NCI-H1694 treated with DMSO at 0.1 percent for 48 hours (cell line): ENCODE measurements around the gene CARD19.
A peak's percentile ranks its signal among the peaks of the same experiment; 100 is the strongest.

Source experiments
- DNase-seq: peaks from one replicate; lab custom pipeline; 2025; lab: John Stamatoyannopoulos, UW

The CARD19 gene, protein sequence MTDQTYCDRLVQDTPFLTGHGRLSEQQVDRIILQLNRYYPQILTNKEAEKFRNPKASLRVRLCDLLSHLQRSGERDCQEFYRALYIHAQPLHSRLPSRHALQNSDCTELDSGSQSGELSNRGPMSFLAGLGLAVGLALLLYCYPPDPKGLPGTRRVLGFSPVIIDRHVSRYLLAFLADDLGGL

GRCh38 chr9:93096131-93096802 is at the start of gene CARD19:
Gene CARD19, plus strand, starts transcription at chr9:93096217. Its CDS starts 129 bp downstream, at chr9:93096346.
- DNase-seq = no peak

- DNase-seq = no peak
Measured at GRCh38 chr9:93048566-93049448, 47.2 kb upstream of the CARD19 start.

DNA sequence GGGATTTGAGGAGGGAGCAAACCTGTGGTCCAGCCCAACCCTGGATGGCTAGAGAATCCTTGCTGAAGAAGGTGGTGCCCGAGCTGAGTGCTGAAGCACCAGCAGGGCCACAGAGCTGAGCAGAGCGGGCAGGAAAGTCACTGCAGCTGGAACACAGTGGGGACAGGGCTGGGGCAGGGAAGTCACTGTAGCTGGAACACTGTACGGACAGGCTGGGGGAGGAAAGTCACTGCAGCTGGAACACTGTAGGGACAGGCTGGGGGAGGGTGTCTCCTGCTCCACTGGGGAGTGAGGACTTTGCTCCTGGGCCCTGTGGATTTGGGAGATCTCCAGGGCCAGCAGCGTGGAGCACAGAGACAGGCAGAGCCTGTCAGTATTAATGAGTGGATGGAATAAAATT is 46.5 kb upstream of the CARD19 start:
- no peak for DNase-seq

DNA sequence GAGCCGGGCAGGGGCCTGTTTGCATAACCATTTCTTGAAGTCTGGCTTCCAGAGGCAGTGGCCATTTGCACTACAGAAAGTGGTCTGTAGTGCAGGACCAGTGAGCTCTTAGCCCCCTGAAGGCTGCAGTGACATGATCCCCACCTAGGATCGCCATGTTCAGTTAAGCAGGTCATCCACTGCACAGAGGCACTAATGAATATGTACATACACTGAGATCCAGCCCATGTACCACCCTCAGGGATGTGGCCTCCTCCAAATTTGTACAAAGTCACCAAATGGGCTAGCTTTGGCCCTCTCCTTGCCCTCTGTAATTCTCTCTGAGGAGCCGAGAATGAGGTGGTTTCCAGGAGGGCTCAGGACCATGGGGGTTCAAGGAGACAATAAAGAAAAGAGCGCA is 45.8 kb upstream of the CARD19 start:
- DNase-seq = no peak

GRCh38 chr9:93051680-93052089 is 44.3 kb upstream of the CARD19 start:
- DNase-seq = no peak

DNA sequence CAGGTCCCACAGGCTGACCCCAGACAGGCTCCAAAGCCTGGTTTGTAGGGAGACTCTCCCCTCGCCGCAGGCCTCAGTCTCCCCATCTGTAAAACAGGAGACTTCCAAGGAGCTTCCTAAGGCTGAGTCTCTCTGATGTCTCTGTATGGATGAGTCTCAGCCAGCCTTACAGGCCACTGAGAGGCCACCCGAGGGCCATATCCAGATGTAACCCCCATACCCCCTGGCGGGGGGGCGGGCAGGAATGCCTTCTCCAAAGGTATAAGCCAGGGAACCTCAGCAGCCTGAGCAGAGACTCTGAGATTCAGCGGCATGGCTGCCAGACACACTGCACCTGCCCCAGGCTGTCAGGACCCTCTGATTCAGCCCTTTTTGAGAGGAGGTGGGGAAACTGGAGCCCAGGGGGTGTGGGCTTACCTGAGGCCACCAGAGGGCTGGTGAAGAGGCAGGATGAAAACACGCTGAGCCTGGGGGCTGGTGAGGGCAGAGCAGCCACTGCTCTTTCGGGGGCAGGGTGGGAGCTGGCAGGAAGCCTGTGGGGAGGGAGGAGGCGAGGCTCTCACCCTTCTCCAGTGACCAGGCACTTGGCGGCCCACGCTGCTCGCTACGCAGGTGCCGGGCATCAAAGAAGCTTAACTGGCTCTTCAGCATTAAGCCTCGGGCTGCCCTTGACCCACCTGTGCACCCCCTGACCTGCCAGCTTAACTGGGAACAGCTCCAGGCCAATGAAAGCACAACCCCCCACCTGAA is 43.1 kb upstream of the CARD19 start:
- no peak for DNase-seq

DNA sequence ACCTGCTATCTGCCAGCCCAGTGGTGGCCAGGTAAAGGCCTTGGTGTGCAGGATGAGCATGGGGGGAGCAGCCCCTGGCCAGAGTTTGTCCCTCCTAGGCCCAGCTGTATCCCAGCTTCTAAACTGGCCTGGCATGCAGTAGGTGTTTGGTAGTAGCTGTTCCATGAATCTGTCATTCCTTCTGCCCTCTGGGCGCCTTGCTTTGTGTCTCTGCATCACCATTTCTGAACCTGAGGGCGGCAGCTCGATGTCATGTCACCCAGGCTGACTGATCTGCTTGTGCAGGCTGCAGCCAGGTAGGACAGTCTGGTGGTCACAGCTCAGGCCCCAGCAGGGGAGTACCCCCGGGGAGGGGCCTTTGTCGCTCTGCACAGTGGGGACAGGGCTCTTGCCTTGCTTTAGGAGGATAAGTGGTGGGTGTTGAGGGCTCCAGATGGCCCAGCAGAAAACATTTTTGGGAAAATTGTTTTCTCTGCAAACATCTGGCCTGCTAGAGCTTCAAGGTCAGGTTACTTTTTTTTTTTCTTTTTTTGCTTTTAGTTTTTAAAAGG is 42.2 kb upstream of the CARD19 start:
- DNase-seq = peak; percentile 16

GRCh38 chr9:93054758-93055704 is 41.0 kb upstream of the CARD19 start:
- no peak for DNase-seq

DNA sequence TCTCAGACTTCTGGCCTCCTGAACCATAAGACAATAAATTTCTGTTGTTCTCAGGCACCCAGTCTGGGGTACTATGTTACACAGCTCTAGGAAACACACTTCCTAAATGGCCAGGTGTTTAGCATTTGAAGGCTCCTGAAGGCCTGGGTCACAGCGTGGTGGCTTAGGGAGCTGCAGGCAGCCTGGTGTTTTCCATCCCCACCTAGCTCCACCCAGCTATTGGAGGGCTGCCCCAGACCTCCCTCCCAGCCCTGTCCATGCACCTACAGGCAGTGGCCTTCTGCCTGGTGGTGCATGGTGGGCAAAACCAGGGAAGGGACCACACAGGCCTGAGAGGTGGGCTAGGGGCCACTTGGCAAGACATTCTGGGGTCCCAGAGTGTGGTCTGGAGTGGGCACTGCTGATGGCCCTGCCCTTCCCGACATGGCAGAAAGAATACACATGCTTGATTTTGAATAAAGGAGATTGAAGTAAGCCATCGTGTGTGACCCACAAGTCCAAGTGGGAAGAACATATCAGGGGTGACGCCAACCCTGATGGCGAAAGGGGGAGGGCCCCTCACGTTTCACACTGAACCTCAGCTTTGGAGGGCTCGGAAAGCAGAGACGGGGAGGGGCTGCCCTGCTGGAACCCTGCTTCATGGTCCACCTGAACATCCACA is 38.8 kb upstream of the CARD19 start:
- no peak for DNase-seq

GRCh38 chr9:93057703-93058354 is 38.2 kb upstream of the CARD19 start:
- no peak for DNase-seq

GRCh38 chr9:93058355-93059010 is 37.5 kb upstream of the CARD19 start, which contains the start of gene SUSD3:
Gene SUSD3, plus strand, starts transcription at chr9:93058701. Its CDS starts 42 bp downstream, at chr9:93058743.
- DNase-seq = no peak

- no peak for DNase-seq
Measured at GRCh38 chr9:93059011-93059714, 36.9 kb upstream of the CARD19 start.

GRCh38 chr9:93059715-93060578 is 36.1 kb upstream of the CARD19 start:
- DNase-seq = no peak

- DNase-seq = no peak
Measured at GRCh38 chr9:93060746-93061259, 35.2 kb upstream of the CARD19 start.

GRCh38 chr9:93061260-93061751 is 34.7 kb upstream of the CARD19 start:
- DNase-seq = no peak

- DNase-seq = peak; percentile 54
Measured at GRCh38 chr9:93061791-93062763, 33.9 kb upstream of the CARD19 start.
